GM12873 (cell line): ENCODE data around the gene THADA.

Experiments used
- TF ChIP-seq, protein P1 (sequence below): IDR thresholded peaks from 2 replicates; pipeline ENCODE4 v1.5.1; 2012; ENCODE audit warnings: low read depth, mild to moderate bottlenecking, moderate library complexity, low read length, control low read depth; ENCODE audit not compliant: insufficient read depth; ENCODE audit errors: missing control alignments

The THADA gene

GRCh38 chr2:43455731-43456642, 139.9 kb downstream of the THADA start:
- TF ChIP-seq, protein P1, sequence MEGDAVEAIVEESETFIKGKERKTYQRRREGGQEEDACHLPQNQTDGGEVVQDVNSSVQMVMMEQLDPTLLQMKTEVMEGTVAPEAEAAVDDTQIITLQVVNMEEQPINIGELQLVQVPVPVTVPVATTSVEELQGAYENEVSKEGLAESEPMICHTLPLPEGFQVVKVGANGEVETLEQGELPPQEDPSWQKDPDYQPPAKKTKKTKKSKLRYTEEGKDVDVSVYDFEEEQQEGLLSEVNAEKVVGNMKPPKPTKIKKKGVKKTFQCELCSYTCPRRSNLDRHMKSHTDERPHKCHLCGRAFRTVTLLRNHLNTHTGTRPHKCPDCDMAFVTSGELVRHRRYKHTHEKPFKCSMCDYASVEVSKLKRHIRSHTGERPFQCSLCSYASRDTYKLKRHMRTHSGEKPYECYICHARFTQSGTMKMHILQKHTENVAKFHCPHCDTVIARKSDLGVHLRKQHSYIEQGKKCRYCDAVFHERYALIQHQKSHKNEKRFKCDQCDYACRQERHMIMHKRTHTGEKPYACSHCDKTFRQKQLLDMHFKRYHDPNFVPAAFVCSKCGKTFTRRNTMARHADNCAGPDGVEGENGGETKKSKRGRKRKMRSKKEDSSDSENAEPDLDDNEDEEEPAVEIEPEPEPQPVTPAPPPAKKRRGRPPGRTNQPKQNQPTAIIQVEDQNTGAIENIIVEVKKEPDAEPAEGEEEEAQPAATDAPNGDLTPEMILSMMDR, result no peak

GRCh38 chr2:43455296-43455695, 140.5 kb downstream of the THADA start:
- TF ChIP-seq, protein P1, result no peak

DNA sequence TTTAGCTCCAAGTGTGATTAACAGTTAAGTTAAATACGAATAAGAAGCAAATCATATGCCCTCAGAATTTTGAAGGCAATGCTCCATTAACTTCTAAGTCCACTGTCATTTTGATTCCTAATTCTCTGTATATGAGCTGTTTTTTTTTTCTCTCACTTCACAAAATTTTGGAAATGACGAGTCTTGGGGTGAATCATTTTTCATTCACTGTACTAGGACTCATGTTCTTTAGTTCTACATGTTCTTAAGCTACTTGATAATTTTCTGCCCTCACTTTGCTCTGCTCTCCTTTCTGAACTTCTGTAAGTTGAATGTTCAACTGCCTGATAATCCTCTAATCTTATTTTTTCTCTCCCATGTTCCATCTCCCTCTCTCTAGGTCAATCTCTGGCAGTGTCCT, 141.0 kb downstream of the THADA start:
- TF ChIP-seq, protein P1, result no peak

DNA sequence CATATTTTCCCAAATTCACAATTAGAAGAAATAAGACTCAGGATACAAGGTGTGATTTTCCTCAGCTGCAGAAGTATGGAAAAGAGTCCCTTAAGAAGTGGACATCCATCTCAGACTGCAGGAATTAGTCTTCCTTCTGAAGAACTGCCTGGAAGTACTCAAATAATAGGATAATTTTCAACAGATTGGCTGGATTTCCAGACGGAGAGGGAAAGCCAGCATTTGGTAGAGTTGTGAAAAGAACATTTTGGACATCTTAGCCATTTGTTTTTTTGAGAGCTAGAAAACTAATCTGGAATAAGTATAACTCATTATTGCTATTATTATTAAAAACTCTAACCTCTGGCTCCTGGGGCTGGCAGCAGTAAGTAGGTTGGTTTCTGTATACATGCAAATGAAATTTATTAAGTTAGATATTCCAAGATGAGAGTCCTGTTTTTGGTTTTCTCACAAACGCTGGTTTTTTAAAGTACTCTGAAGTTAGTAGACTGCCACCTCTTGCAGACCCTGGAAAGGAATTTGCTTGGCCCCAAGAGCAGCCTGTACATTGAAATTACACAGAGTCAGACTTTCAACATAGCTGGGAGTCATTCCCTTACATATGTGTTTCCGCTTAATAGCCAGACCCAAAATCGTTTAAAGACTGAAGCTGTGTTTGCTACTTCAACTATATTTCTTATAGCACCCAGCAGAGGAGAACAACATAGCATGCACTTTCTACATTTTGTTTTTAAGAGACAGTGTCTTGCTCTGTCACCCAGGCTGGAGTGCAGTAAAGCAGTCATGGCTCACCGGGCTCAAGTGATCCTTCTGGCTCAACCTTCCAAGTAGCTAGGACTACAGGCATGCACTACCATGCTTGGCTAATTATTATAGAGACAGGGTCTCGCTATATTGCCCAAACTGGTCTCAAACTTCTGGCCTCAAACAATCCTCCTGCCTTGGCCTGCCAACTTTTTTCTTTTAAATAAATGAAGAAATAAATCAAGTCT, 142.4 kb downstream of the THADA start:
- TF ChIP-seq, protein P1, result no peak

- TF ChIP-seq, protein P1, result no peak
Measured at GRCh38 chr2:43452318-43452731, 143.5 kb downstream of the THADA start.

DNA sequence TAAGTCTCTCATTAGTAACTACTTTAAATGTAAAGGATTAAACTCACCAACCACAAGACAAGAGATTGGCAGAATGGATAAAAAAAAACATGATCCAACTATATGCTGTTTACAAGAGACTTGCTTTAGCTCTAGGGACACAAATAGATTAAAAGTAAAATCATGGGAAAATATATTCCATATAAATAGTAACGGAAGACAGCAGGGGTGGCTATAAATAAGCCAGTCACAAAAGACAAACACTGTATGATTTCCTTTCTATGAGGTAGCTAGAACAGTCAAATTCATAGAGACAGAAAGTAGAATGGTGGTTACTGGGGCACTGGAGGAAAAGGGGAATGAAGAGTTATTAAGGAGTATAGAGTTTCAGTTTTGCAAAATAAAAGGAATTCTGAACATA, 145.2 kb downstream of the THADA start:
- TF ChIP-seq, protein P1, result no peak

GRCh38 chr2:43448822-43449110, 147.1 kb downstream of the THADA start:
- TF ChIP-seq, protein P1, result no peak
